HCT116 (cell line): ENCODE results near the gene RNF175. TPM values are rescaled to one million over a fixed set of nuclear protein-coding genes. Genes with fewer than 3 reads are reported as not detected.

Source experiments
- ATAC-seq: fragments of 200-7000 bp; cut with Tn5 transposase; 2 replicates; pipeline ENCODE4 v1.9.1; 2020; ENCODE audit warnings: mild to moderate bottlenecking, moderate library complexity
- BruUV-seq: library from RNA; stranded (reverse); fragments of 400-500 nt; replicated peaks from 2 replicates; lab custom pipeline; 2021; lab: Mats Ljungman, UMichigan
- CTCF ChIA-PET: fragments of 300-600 bp; sonication (Branson Sonifier 250); formaldehyde crosslinking; loops from one replicate; lab custom pipeline; 2021; ENCODE audit warnings: antibody characterized with exemption; lab: Charles Lee
- POLR2A ChIA-PET: fragments of 300-600, 350-600 bp; sonication (Branson Sonifier 250); formaldehyde crosslinking; loops from one replicate; lab custom pipeline; 2021; ENCODE audit warnings: antibody characterized with exemption; lab: Charles Lee
- RAD21 ChIA-PET, 2 experiments: fragments of 300-600 bp; sonication (Branson Sonifier 250); formaldehyde crosslinking; loops; one replicate each; lab custom pipeline; 2023; ENCODE audit warnings: low total read pairs in 2 of 2; ENCODE audit not compliant: uncharacterized antibody in 2 of 2, unreplicated experiment in 2 of 2, low non-redundant PET in 1 of 2; lab: Charles Lee
- DNase-seq: peaks from one replicate; pipeline ENCODE4 v3.0.0-alpha.2; 2010; ENCODE audit warnings: low read depth, low spot score
- H2AFZ ChIP-seq: fragments of 200-600 bp; shearing (Covaris generic), sonication (generic); 2 replicates; pipeline ENCODE4 v1.6.1; 2017; ENCODE audit warnings: low read depth, mixed run types, mixed read lengths, antibody characterized with exemption, low read length; ENCODE audit not compliant: poor library complexity, severe bottlenecking
- H3K27ac ChIP-seq: 2 replicates; pipeline ENCODE4 v1.5.1; 2012; ENCODE audit warnings: low read depth, low read length
- H3K27me3 ChIP-seq: fragments of 200-600 bp; sonication (generic); 2 replicates; pipeline ENCODE4 v1.6.1; 2016; ENCODE audit warnings: mixed run types, low read length, mixed read lengths; ENCODE audit not compliant: insufficient read depth
- H3K36me3 ChIP-seq, 2 experiments: fragments of 200-500 bp in 1 of 2; fragments of 200-600 bp in 1 of 2; sonication (Bioruptor generic) in 1 of 2; sonication (generic) in 1 of 2; 2 replicates each; pipeline versions ENCODE4 v1.5.1 to v1.6.1; 2014 to 2016; ENCODE audit warnings: low read length in 2 of 2, inconsistent platforms in 1 of 2, mixed read lengths in 1 of 2, mixed run types in 1 of 2; ENCODE audit not compliant: insufficient read depth in 2 of 2, control insufficient read depth in 1 of 2
- H3K4me1 ChIP-seq, 2 experiments: fragments of 200-600 bp in 1 of 2; sonication (generic) in 1 of 2; 2 replicates each; pipeline versions ENCODE4 v1.5.1 to v1.6.1; 2012 to 2017; ENCODE audit warnings: low read length in 2 of 2, inconsistent platforms in 1 of 2, mild to moderate bottlenecking in 1 of 2, mixed read lengths in 1 of 2, mixed run types in 1 of 2, moderate library complexity in 1 of 2; ENCODE audit not compliant: insufficient read depth in 2 of 2, control insufficient read depth in 1 of 2
- H3K4me2 ChIP-seq: fragments of 200-600 bp; sonication (generic); 2 replicates; pipeline ENCODE4 v1.6.1; 2017; ENCODE audit warnings: mixed run types, low read length, mixed read lengths
- H3K4me3 ChIP-seq, 2 experiments: fragments of 200-600 bp in 1 of 2; sonication (generic) in 1 of 2; replicated peaks in 1 of 2; 2 replicates each; pipeline ENCODE4 v1.5.1; 2011 to 2016; ENCODE audit warnings: low read length in 2 of 2, control low read depth in 1 of 2, low read depth in 1 of 2, mild to moderate bottlenecking in 1 of 2, mixed read lengths in 1 of 2, mixed run types in 1 of 2
- H3K79me2 ChIP-seq: fragments of 200-600 bp; sonication (generic); 2 replicates; pipeline ENCODE4 v1.6.1; 2017; ENCODE audit warnings: mild to moderate bottlenecking, mixed run types, low read length, moderate library complexity, mixed read lengths; ENCODE audit not compliant: insufficient read depth
- H3K9ac ChIP-seq: fragments of 200-600 bp; sonication (generic); 2 replicates; pipeline ENCODE4 v1.6.1; 2016; ENCODE audit warnings: low read length, mixed read lengths
- H3K9me2 ChIP-seq: fragments of 200-600 bp; sonication (generic), shearing (Covaris generic); 2 replicates; pipeline ENCODE4 v1.6.1; 2017; ENCODE audit warnings: mixed run types, mild to moderate bottlenecking, moderate library complexity; ENCODE audit not compliant: insufficient read depth
- H3K9me3 ChIP-seq, 2 experiments: fragments of 200-500 bp in 1 of 2; fragments of 200-600 bp in 1 of 2; sonication (Bioruptor generic) in 1 of 2; sonication (generic) in 1 of 2; 2 replicates each; pipeline ENCODE4 v1.6.1; 2014 to 2017; ENCODE audit warnings: low read length in 2 of 2, mixed read lengths in 2 of 2, inconsistent platforms in 1 of 2, low read depth in 1 of 2, mild to moderate bottlenecking in 1 of 2, mixed run types in 1 of 2, moderate library complexity in 1 of 2; ENCODE audit not compliant: control insufficient read depth in 1 of 2, insufficient read depth in 1 of 2
- H4K20me1 ChIP-seq: fragments of 200-600 bp; sonication (generic), shearing (Covaris generic); 2 replicates; pipeline ENCODE4 v1.6.1; 2017; ENCODE audit warnings: mixed run types, mild to moderate bottlenecking, moderate library complexity; ENCODE audit not compliant: insufficient read depth
- CBX3 ChIP-seq: IDR thresholded peaks from 2 replicates; pipeline ENCODE4 v1.6.1; 2012; ENCODE audit warnings: low read depth
- CEBPB ChIP-seq: IDR thresholded peaks from 2 replicates; pipeline ENCODE4 v1.6.1; 2012; ENCODE audit warnings: low read depth
- CTCF ChIP-seq, 3 experiments: fragments of 200-600 bp in 1 of 3; sonication (generic) in 1 of 3; IDR thresholded peaks in 2 of 3; conservative IDR thresholded peaks in 1 of 3; 2 replicates each; pipeline ENCODE4 v1.5.1; 2012 to 2017; ENCODE audit warnings: low read depth in 2 of 3, low read length in 2 of 3, antibody characterized with exemption in 1 of 3, borderline replicate concordance in 1 of 3, control low read depth in 1 of 3, mild to moderate bottlenecking in 1 of 3, mixed read lengths in 1 of 3, mixed run types in 1 of 3, moderate library complexity in 1 of 3; ENCODE audit not compliant: insufficient read depth in 1 of 3
- ELF1 ChIP-seq: IDR thresholded peaks from 2 replicates; pipeline ENCODE4 v1.6.1; 2012; ENCODE audit warnings: low read depth, borderline replicate concordance
- EZH2 ChIP-seq: fragments of 200-600 bp; sonication (generic); IDR thresholded peaks from 2 replicates; pipeline ENCODE4 v1.6.1; 2017; ENCODE audit warnings: antibody characterized with exemption, mixed run types
- EZH2phosphoT487 ChIP-seq: fragments of 200-600 bp; IDR thresholded peaks from 2 replicates; pipeline ENCODE4 v1.6.1; 2018; ENCODE audit warnings: antibody characterized with exemption, borderline replicate concordance
- FOSL1 ChIP-seq: IDR thresholded peaks from 2 replicates; pipeline ENCODE4 v1.6.1; 2012; ENCODE audit warnings: low read depth
- JUND ChIP-seq: IDR thresholded peaks from 2 replicates; pipeline ENCODE4 v1.6.1; 2012
- POLR2A ChIP-seq: IDR thresholded peaks from 2 replicates; pipeline ENCODE4 v1.7.0; 2011; ENCODE audit warnings: borderline replicate concordance; ENCODE audit not compliant: insufficient read depth, insufficient read length; ENCODE audit errors: extremely low read depth
- POLR2AphosphoS5 ChIP-seq: IDR thresholded peaks from 2 replicates; pipeline ENCODE4 v1.6.1; 2011; ENCODE audit warnings: mild to moderate bottlenecking, low read depth, low read length, moderate library complexity
- REST ChIP-seq: IDR thresholded peaks from 2 replicates; pipeline ENCODE4 v1.6.1; 2012; ENCODE audit warnings: low read depth
- SIN3A ChIP-seq: IDR thresholded peaks from 2 replicates; pipeline ENCODE4 v1.6.1; 2012; ENCODE audit warnings: low read depth
- YY1 ChIP-seq: IDR thresholded peaks from 2 replicates; pipeline ENCODE4 v1.6.1; 2011; ENCODE audit warnings: low read length, low read depth, moderate library complexity, mild to moderate bottlenecking; ENCODE audit not compliant: insufficient replicate concordance; ENCODE audit errors: extremely low read depth
- ZFX ChIP-seq: fragments of 450-650 bp; IDR thresholded peaks from 2 replicates; pipeline ENCODE4 v1.6.1; 2017
- ZNF274 ChIP-seq: fragments of 200-500 bp; sonication (Bioruptor generic); IDR thresholded peaks from 2 replicates; pipeline ENCODE4 v1.6.1; 2014; ENCODE audit warnings: mild to moderate bottlenecking, low read depth, low read length, inconsistent platforms
- intact Hi-C: fragments of 100-400 bp; cut with micrococcal nuclease; formaldehyde crosslinking; loops from 2 replicates; pipeline ENCODE4 v1.10.0; 2022
- total RNA-seq: library from RNA; stranded (reverse); gene quantifications from one replicate; pipeline ENCODE4 v1.2.1, GENCODE V29; 2021; ENCODE audit not compliant: unreplicated experiment
- TF ChIP-seq, protein P1 (sequence below): IDR thresholded peaks from 2 replicates; pipeline ENCODE4 v1.6.1; 2012

The RNF175 gene
- total RNA-seq, 1 experiment from 2014 or later, result not detected

DNA sequence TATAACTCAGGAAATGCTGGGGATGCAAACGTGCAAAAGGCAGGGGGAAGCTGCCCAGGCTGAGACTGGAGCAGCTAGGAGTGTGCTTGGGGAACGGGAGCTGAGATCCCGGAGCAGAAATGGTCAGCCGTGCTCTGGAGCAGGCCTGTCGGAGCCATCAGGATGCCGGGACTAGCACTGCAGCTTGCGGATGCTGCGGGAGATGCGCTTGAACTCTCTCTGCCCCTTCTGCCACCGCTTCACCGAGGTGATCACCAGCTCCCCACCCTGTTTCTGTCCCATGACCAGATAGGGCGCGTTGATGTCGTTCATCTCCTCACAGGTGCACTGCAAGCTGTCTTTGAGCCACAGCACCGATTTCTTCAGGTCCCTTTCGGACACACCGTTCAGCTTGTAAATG lies 21.5 kb upstream of the RNF175 start:
- intact Hi-C loops, result no loop called here
- Histone ChIP-seq H2AFZ (no peak overlapping the region), H3K4me3 (no peak overlapping the region), H3K9me3 (no peaks in the 10 kb centered on the region), H3K9me2 (no peaks in the 10 kb centered on the region), H3K9ac (no peak overlapping the region), H3K79me2 (no peaks in the 10 kb centered on the region), H3K36me3 (no peaks in the 10 kb centered on the region), H3K4me1 (no peaks in the 10 kb centered on the region), H3K27me3 (no peaks in the 10 kb centered on the region), H4K20me1 (no peaks in the 10 kb centered on the region), H3K4me2 (no peak overlapping the region), H3K27ac (no peak overlapping the region)
- ChIA-PET POLR2A (no interaction called here), RAD21 (no interaction called here), CTCF (no interaction called here)
- DNase-seq, result no peak
- BruUV-seq, result no TSS peak
- ATAC-seq, result no peak
- TF ChIP-seq POLR2A, result no peak
- TF ChIP-seq ZNF274, result no peak
- no peak for TF ChIP-seq POLR2AphosphoS5
- TF ChIP-seq ZFX, result no peak
- TF ChIP-seq EZH2phosphoT487, result no peak
- no peak for TF ChIP-seq CBX3
- no peak for TF ChIP-seq CEBPB
- TF ChIP-seq FOSL1, result no peak
- TF ChIP-seq, protein P1, sequence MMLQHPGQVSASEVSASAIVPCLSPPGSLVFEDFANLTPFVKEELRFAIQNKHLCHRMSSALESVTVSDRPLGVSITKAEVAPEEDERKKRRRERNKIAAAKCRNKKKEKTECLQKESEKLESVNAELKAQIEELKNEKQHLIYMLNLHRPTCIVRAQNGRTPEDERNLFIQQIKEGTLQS, result no peak
- TF ChIP-seq SIN3A, result no peak
- no peak for TF ChIP-seq JUND
- no peak for TF ChIP-seq REST
- no peak for TF ChIP-seq ELF1
- TF ChIP-seq CTCF (IDR thresholded peaks at IDR 0.05 in 2 of 3, conservative IDR thresholded peaks at IDR 0.05 in 1 of 3; ENCODE audit: borderline replicate concordance in 1 of 3, insufficient read depth in 1 of 3, low read depth in 2 of 3, low read length in 2 of 3), result no peak
- no peak for TF ChIP-seq YY1
- no peak for TF ChIP-seq EZH2
